Measurements from ENCODE around the gene RALA.
A peak's percentile ranks its signal among the peaks of the same experiment; 100 is the strongest.

- TF ChIP-seq POLR2A (IDR thresholded peaks at IDR 0.05; ENCODE audit: low read depth, low read length) (no peak), RCOR1 (conservative IDR thresholded peaks at IDR 0.05; ENCODE audit: low read depth, low read length) (no peak), MXI1 (IDR thresholded peaks at IDR 0.05; ENCODE audit: low read depth, low read length) (no peak), ZZZ3 (IDR thresholded peaks at IDR 0.05; ENCODE audit: control insufficient read depth, insufficient read length, low read depth) (no peak), CBX3 (IDR thresholded peaks at IDR 0.05; ENCODE audit: borderline replicate concordance, low read depth) (no peak), RFX5 (IDR thresholded peaks at IDR 0.05; ENCODE audit: low read depth, low read length) (no peak), TCF3 (IDR thresholded peaks at IDR 0.05; ENCODE audit: borderline replicate concordance, insufficient read depth, low read depth, low read length) (no peak), KDM1A (IDR thresholded peaks at IDR 0.05; ENCODE audit: borderline replicate concordance) (no peak), SRF (IDR thresholded peaks at IDR 0.05; ENCODE audit: low read depth in 2 of 2, low read length in 2 of 2) (no peak), CREM (IDR thresholded peaks at IDR 0.05; ENCODE audit: low read depth) (no peak), CHD2 (IDR thresholded peaks at IDR 0.05; ENCODE audit: borderline replicate concordance, low read depth, low read length) (no peak)
- TF ChIP-seq, protein P1, sequence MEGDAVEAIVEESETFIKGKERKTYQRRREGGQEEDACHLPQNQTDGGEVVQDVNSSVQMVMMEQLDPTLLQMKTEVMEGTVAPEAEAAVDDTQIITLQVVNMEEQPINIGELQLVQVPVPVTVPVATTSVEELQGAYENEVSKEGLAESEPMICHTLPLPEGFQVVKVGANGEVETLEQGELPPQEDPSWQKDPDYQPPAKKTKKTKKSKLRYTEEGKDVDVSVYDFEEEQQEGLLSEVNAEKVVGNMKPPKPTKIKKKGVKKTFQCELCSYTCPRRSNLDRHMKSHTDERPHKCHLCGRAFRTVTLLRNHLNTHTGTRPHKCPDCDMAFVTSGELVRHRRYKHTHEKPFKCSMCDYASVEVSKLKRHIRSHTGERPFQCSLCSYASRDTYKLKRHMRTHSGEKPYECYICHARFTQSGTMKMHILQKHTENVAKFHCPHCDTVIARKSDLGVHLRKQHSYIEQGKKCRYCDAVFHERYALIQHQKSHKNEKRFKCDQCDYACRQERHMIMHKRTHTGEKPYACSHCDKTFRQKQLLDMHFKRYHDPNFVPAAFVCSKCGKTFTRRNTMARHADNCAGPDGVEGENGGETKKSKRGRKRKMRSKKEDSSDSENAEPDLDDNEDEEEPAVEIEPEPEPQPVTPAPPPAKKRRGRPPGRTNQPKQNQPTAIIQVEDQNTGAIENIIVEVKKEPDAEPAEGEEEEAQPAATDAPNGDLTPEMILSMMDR (IDR thresholded peaks at IDR 0.05 in 2 of 3, conservative IDR thresholded peaks at IDR 0.05 in 1 of 3; ENCODE audit: control insufficient read depth in 2 of 3, extremely low read depth in 1 of 3, insufficient read depth in 1 of 3, low read depth in 3 of 3, low read length in 3 of 3), result 0 out of 6 replicates have a peak, but pooled peaks of 1 of the 3 experiments have one; percentile 8
Measured at GRCh38 chr7:39609935-39610263, 13.5 kb upstream of the RALA start.
